Activated naive CD8-positive, alpha-beta T cell (primary cell): Measurements from ENCODE around the gene FHIT.

Source experiments
- H3K27ac Mint-ChIP-seq: one replicate; pipeline ENCODE4 v1.8.0; 2021; ENCODE audit warnings: mixed read lengths
- H3K27me3 Mint-ChIP-seq: one replicate; pipeline ENCODE4 v1.8.0; 2021; ENCODE audit warnings: mixed read lengths
- H3K36me3 Mint-ChIP-seq: one replicate; pipeline ENCODE4 v1.8.0; 2021; ENCODE audit warnings: mixed read lengths
- H3K4me1 Mint-ChIP-seq: one replicate; pipeline ENCODE4 v1.8.0; 2021; ENCODE audit warnings: low read depth, mixed read lengths
- H3K4me3 Mint-ChIP-seq: one replicate; pipeline ENCODE4 v1.8.0; 2021; ENCODE audit warnings: mild to moderate bottlenecking, mixed read lengths
- H3K9me3 Mint-ChIP-seq: one replicate; pipeline ENCODE4 v1.8.0; 2021; ENCODE audit warnings: low read depth, mixed read lengths

The FHIT gene

DNA sequence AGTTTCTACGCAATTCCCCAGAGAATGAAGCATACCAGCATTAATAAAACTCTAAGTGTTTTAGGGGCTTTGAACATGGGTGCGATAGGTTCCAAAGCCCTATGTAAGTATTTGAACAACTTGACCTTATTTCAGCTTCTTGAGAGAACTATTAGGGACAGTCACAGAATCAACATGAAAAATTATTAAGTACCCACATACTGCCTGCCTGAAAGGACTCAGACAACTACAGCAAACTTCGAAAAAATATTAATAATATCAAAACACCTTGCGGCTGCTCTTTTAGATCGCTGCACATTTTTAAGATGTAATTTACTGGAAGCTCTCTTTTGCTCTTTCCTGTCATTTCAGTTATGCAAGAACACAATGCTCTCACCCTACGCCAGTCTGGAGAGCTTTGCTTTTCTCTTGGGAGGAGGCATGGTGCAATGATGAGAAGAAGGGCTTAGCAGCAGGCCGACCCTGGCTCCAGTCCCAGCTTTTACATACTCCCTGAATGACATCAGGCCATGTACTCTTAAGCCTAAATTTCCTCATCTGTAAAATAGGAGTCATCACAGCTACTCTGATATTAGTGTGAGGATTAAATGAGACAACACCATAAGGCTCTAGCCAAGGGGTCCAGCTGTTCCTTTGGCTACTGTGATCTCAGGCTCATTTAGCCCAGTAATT, 640.7 kb downstream of the FHIT start:
- no peaks in the 10 kb centered on the region for H3K36me3 Mint-ChIP-seq
- H3K4me1 Mint-ChIP-seq = no peaks in the 10 kb centered on the region
- no peaks in the 10 kb centered on the region for H3K27me3 Mint-ChIP-seq
- H3K9me3 Mint-ChIP-seq = peaks cover 5% of the 10 kb centered on the region
- no peak overlapping the region for H3K27ac Mint-ChIP-seq
- H3K4me3 Mint-ChIP-seq = no peak overlapping the region

DNA sequence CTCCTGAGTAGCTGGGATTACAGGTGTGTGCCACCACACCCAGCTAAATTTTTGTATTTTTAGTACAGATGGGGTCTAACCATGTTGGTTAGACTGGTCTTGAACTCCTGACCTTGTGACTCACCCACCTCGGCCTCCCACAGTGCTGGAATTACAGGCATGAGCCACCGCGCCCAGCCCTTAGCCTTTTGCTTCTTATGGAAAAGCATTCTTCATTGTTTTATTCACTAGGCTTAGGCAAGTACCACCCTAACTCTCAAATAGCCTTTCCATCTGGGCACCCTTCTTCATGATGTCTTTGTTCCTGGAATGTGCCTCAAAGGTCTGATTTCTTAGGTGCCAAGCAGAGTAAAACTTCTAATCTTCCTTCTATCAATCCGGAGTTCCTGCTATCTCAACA, 641.8 kb downstream of the FHIT start:
- peaks cover 5% of the 10 kb centered on the region for H3K9me3 Mint-ChIP-seq
- H3K4me1 Mint-ChIP-seq = no peaks in the 10 kb centered on the region
- no peaks in the 10 kb centered on the region for H3K36me3 Mint-ChIP-seq
- H3K4me3 Mint-ChIP-seq = no peak overlapping the region
- H3K27me3 Mint-ChIP-seq = no peaks in the 10 kb centered on the region
- H3K27ac Mint-ChIP-seq = no peak overlapping the region

DNA sequence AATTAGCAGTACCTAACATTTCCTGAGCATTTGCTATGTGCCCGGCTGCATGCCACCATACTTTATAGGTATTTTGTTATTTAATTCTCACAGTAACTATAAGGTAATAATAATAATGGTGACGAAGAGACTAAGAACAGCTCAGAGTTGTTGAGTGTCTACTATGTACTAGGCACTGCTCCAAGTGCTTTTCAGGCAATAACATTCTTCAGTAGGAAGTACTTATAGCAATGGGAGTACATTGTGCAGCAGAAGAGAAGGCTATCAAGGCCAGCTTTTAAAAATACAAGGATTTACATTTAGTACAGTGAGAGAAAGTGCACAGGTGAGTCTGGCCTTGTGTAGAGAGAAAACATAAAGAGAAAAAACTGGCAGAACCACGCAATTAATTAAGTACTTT, 647.4 kb downstream of the FHIT start:
- Mint-ChIP-seq H3K36me3 (no peaks in the 10 kb centered on the region), H3K4me3 (no peak overlapping the region), H3K27ac (no peak overlapping the region), H3K27me3 (no peaks in the 10 kb centered on the region), H3K9me3 (no peaks in the 10 kb centered on the region), H3K4me1 (peaks cover 21% of the 10 kb centered on the region)

DNA sequence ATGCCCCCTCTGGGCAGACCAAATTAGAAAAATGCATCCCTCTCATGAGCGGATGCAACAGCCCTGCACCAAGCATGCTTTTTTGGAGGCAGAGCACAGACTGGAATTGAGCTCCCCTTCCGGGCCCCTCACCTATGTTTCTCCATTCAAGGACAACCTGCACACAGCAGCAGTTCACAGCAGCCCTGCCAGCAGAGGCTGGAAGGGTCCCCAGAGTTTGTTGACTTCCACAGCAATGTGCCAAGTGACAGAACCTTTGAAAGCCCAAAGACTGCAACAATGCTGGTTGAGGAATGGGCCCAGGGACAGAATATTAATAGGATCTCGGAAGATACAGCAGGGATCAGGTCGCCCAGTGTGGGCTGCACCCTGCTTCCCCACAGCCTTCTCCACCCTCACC, 650.4 kb downstream of the FHIT start:
- Mint-ChIP-seq H3K9me3 (no peaks in the 10 kb centered on the region), H3K4me1 (peaks cover 21% of the 10 kb centered on the region), H3K4me3 (no peak overlapping the region), H3K27ac (no peak overlapping the region), H3K36me3 (no peaks in the 10 kb centered on the region), H3K27me3 (no peaks in the 10 kb centered on the region)

DNA sequence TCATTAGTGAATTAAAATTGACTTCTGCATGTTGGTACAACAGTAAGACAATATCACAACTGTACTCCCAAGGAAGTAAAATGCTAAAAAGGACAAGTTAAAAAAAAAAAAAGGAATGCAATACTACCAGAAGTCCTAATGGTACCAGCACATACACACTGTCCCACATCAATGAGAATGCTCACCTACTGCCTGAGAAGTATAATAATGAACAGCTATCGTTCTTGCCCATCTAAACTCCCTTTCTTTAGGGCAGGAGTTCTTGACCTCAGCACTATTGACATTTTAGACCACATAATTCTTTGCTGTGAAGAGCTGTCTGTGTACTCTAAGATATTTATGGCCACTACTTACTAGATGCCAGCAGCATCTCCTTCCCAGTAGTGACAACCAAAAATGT, 651.7 kb downstream of the FHIT start:
- Mint-ChIP-seq H3K4me1 (peaks cover 21% of the 10 kb centered on the region), H3K4me3 (no peak overlapping the region), H3K27me3 (no peaks in the 10 kb centered on the region), H3K9me3 (no peaks in the 10 kb centered on the region), H3K27ac (no peak overlapping the region), H3K36me3 (no peaks in the 10 kb centered on the region)

DNA sequence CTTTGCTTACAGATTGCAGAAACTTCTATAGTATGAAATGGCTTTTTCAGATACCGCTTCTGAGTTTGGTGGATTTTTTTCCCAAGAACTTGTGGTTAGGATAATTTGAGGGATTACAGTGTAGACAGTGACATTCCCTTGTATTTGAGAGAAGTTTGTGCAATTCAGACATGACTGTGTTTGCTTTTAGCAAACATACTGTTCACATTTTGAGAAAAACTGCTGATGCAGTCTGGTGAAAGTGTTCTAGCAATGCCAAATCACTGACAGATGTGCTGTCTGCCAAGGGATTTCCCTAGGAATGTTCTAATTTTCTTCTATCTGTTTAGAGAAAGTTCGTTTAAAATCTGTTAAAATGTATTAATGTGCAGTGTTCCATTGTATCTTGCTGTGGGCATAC, 652.6 kb downstream of the FHIT start:
- Mint-ChIP-seq H3K4me3 (no peak overlapping the region), H3K27me3 (no peaks in the 10 kb centered on the region)

DNA sequence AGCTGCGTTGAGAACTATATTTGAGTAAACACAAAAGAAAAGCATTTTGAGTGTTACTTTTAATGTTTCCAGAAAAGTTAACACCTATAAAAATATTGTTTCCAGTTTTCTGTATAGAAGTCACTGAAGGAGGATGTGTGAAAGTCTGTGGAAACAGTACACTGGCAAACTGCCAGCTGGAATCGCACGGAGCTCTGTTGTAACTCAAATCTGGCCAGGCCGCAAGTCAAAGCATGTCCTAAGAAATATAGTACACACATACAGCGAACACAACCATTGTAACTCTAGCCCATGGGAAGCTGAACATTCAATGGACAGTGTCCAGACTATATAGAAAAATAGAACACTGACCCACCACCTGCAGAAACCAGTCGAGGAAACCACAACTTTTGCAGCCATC, 657.2 kb downstream of the FHIT start:
- Mint-ChIP-seq H3K9me3 (no peaks in the 10 kb centered on the region), H3K4me3 (no peak overlapping the region), H3K27ac (no peak overlapping the region), H3K27me3 (no peaks in the 10 kb centered on the region), H3K4me1 (peaks cover 1% of the 10 kb centered on the region), H3K36me3 (no peaks in the 10 kb centered on the region)

More for the DNA sequence above, 652.6 kb downstream of the FHIT start:
- peaks cover 21% of the 10 kb centered on the region for H3K4me1 Mint-ChIP-seq
- no peak overlapping the region for H3K27ac Mint-ChIP-seq
- H3K9me3 Mint-ChIP-seq = no peaks in the 10 kb centered on the region
- no peaks in the 10 kb centered on the region for H3K36me3 Mint-ChIP-seq

DNA sequence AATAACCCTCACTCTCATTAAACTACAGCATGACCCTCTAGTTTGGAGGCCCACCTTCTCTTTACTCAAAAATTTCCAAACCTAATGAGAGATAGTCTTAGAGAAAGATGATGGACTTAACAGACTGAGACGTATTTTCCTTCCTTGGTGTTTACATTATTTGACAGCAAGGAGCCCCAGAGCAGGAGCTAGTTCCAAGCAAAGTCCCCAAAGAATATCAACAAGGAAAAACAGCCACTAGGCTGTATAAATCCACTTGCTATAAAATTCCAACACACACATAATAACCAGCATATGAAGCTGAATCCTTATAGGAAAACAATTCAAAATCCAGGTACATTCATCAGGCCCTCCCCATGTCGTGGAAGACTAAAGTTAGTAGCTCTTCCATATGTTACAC, 660.0 kb downstream of the FHIT start:
- H3K27ac Mint-ChIP-seq = no peak overlapping the region
- no peak overlapping the region for H3K4me3 Mint-ChIP-seq
- peaks cover 4% of the 10 kb centered on the region for H3K9me3 Mint-ChIP-seq
- H3K36me3 Mint-ChIP-seq = no peaks in the 10 kb centered on the region
- H3K4me1 Mint-ChIP-seq = peaks cover 1% of the 10 kb centered on the region
- no peaks in the 10 kb centered on the region for H3K27me3 Mint-ChIP-seq

DNA sequence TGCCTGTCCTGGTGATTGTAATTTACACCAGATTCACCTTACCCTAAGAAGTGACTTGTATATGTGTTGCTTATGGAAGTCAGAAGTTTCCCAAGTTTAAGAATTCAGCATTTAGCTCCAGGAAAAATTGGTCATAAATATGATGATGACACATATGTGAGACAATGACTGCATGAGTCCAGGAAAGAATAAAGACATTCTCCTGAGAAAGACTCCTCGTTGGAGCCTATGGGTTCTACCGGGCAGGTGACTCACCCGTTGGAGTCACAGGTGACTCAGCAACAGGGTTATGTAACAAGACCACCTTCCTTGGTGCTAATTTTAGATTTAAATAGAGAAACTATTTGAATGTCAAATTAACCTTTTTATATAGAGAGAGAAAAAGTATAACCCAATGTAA, 662.4 kb downstream of the FHIT start:
- Mint-ChIP-seq H3K4me1 (peaks cover 1% of the 10 kb centered on the region), H3K27ac (no peak overlapping the region), H3K36me3 (no peaks in the 10 kb centered on the region), H3K27me3 (no peaks in the 10 kb centered on the region), H3K9me3 (peaks cover 4% of the 10 kb centered on the region), H3K4me3 (no peak overlapping the region)

DNA sequence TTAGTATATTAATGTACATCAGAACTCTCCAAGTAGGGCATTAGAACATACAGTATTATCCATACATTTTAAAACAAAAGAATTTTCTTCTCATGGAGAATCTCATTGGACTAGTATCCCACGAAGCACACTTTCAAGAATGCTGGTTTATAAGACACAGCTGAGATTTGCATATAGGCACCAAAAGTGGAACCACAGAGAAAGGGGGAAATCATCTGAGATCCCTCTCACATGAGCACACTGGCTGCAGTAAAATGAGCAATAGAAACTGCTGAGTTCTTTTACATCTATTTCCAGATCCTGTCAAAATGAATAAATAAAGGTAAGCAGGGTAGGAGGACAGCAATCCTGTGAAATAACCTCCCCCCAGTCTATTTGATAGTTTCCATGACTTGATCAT, 665.3 kb downstream of the FHIT start:
- Mint-ChIP-seq H3K4me3 (no peak overlapping the region), H3K36me3 (no peaks in the 10 kb centered on the region), H3K9me3 (peaks cover 4% of the 10 kb centered on the region), H3K27ac (no peak overlapping the region), H3K27me3 (no peaks in the 10 kb centered on the region), H3K4me1 (peaks cover 1% of the 10 kb centered on the region)

DNA sequence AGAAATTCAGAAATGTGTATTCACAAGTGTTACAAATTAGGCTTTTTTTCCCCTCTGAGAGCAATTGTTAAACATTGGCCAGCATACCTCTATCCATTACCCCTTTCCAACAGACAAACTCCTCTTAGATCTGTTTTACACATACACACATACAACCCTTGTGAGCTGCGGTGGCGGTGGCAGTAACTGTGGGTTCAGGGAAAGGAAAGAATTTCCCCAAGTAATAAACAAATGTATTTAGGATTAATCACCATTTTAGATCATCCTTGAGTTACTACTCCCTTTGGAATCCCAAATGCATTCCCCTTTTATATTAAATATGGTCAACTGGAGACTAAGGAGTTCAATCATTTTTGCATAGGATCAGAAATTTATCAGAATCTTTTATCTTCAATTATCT, 667.0 kb downstream of the FHIT start:
- Mint-ChIP-seq H3K36me3 (no peaks in the 10 kb centered on the region), H3K4me3 (no peak overlapping the region), H3K4me1 (peaks cover under 1% of the 10 kb centered on the region), H3K9me3 (peaks cover 4% of the 10 kb centered on the region), H3K27ac (no peak overlapping the region), H3K27me3 (no peaks in the 10 kb centered on the region)

DNA sequence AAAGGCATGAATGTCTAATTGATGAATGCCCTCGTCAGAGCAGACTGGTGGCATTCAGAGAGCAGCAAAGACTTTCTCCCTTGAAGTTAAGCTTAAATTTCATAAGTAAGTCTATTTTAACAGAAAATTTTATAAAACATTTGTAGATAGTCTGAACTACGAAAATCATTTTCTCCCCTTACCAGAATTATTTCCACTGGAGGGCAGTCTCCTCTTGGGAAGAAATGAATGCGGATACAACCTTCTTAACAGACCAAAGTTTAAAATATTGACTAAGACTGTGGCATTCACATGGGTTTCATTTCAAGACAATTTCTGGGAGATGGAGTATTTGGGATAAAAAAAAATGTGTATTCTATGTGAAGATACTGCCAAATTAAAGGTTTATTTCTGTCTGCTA, 669.0 kb downstream of the FHIT start:
- Mint-ChIP-seq H3K9me3 (peaks cover 4% of the 10 kb centered on the region), H3K4me1 (no peaks in the 10 kb centered on the region), H3K27me3 (no peaks in the 10 kb centered on the region), H3K4me3 (no peak overlapping the region), H3K36me3 (no peaks in the 10 kb centered on the region), H3K27ac (no peak overlapping the region)

DNA sequence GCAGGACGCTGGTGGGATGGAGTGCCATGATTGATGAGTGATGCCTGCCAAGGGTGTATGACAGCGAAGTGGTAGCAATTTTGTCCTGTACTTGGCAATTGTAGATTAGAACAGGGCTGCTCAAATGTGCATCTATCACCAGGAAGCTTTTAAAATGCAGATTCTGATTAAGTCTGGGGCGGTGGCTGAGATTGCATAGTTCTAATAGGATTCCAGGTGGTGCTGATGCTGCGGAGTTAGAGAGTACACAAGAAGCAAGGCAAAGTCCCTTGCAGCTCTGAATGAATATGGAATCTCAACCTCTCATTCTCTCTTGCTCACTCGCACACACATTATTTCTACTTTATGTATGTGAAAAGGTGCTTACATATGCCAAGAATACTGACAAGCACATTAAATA, 670.4 kb downstream of the FHIT start:
- Mint-ChIP-seq H3K4me1 (no peaks in the 10 kb centered on the region), H3K27me3 (no peaks in the 10 kb centered on the region), H3K4me3 (no peak overlapping the region), H3K27ac (no peak overlapping the region), H3K9me3 (no peaks in the 10 kb centered on the region), H3K36me3 (no peaks in the 10 kb centered on the region)

DNA sequence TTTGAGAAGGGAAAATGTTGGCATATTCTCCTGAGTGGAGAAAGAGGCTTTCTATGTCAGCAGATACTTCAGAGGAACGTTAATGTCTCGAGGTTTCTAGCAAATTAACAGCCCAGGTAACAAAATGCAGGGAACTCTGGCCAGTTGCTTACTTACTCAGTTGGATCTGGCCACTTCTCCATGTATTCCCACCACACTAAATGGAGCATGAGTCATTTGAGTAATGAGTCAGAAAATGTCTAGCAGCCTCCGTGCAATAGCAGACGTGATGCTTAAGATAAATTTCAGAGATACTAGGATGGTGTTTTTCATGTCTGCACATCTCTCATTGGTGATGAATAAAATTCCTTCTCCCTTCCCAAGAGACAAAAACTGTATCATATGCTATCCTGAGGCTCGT, 671.5 kb downstream of the FHIT start:
- H3K4me1 Mint-ChIP-seq = no peaks in the 10 kb centered on the region
- H3K9me3 Mint-ChIP-seq = no peaks in the 10 kb centered on the region
- H3K36me3 Mint-ChIP-seq = peaks cover 3% of the 10 kb centered on the region
- H3K4me3 Mint-ChIP-seq = no peak overlapping the region
- H3K27ac Mint-ChIP-seq = no peak overlapping the region
- H3K27me3 Mint-ChIP-seq = no peaks in the 10 kb centered on the region

DNA sequence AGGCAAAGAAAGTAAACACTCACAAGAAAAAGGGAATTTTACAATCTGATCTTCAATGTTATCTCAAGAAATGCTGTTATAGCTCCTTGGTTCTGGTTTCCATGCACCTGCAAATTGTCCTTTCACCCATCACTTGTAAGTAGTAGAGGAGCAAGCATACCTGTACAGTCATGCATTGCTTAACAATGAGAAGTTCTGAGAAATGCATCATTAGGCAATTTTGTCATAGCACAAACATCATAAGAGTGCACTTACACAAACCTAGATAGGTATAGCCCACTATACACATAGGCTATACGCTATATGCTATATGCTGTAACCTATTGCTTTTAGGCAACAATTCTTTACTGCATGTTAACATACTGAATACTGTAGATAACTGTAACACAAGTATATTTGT, 672.3 kb downstream of the FHIT start:
- Mint-ChIP-seq H3K4me1 (no peaks in the 10 kb centered on the region), H3K27me3 (no peaks in the 10 kb centered on the region), H3K36me3 (peaks cover 3% of the 10 kb centered on the region), H3K9me3 (no peaks in the 10 kb centered on the region), H3K4me3 (no peak overlapping the region), H3K27ac (no peak overlapping the region)

DNA sequence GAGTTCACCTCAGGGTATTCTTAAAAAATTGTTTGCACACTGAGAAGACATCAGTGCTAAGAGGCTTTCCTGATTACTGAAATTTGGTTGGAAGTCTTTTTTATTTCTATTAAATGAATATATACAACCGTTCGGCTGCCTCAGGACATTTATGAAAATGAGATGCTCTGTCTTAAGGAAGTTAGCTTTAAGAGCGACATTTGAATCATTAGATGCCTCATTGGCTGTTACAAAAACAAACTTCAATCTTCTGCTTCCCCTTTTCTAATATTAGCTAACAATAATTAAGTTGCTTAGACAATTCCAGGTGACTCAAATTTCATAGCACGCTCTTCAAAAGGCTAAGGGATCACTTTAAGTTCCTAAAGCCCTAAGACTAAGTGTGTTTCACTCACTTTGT, 673.7 kb downstream of the FHIT start:
- Mint-ChIP-seq H3K4me3 (no peak overlapping the region), H3K36me3 (peaks cover 3% of the 10 kb centered on the region), H3K9me3 (no peaks in the 10 kb centered on the region), H3K4me1 (no peaks in the 10 kb centered on the region), H3K27me3 (no peaks in the 10 kb centered on the region), H3K27ac (no peak overlapping the region)
